ENCODE results near the gene IQSEC3. TPM values are rescaled to one million over a fixed set of nuclear protein-coding genes. Genes with fewer than 3 reads are reported as not detected.
"Not testable (repeated sequence)": the region's sequence is repeated elsewhere in the genome, so short reads cannot be mapped to it uniquely, and the experiment has no call there.

Gene IQSEC3
- total RNA-seq, 1 donor from 2014 or later: 4.1 TPM

GRCh38 chr12:131732-132495, 65.3 kb downstream of the IQSEC3 start:
- no peak for FAIRE-seq

GRCh38 chr12:133616-134232, 67.2 kb downstream of the IQSEC3 start:
- DNase-seq (ENCODE audit: low spot score in 2 of 2); FAIRE-seq: not testable (repeated sequence)

More at GRCh38 chr12:131732-132495, 65.3 kb downstream of the IQSEC3 start:
- DNase-seq (ENCODE audit: low spot score in 2 of 2): no peak

- FAIRE-seq (no peak), DNase-seq (ENCODE audit: low spot score in 2 of 2) (no peak)
Measured at GRCh38 chr12:135138-135537, 68.6 kb downstream of the IQSEC3 start.

GRCh38 chr12:138171-138897, 71.8 kb downstream of the IQSEC3 start:
- FAIRE-seq (no peak), DNase-seq (ENCODE audit: low spot score in 2 of 2) (no peak)

- DNase-seq (ENCODE audit: low spot score in 2 of 2) (peak in 1 of 2 donors; percentile 43), FAIRE-seq (no peak)
Measured at GRCh38 chr12:138898-139534, 72.4 kb downstream of the IQSEC3 start.

- DNase-seq (ENCODE audit: low spot score in 2 of 2) (no peak), FAIRE-seq (no peak)
Measured at GRCh38 chr12:139585-139984, 73.0 kb downstream of the IQSEC3 start.

- FAIRE-seq (no peak), DNase-seq (ENCODE audit: low spot score in 2 of 2) (no peak)
Measured at GRCh38 chr12:140162-140561, 73.6 kb downstream of the IQSEC3 start.

- no peak for DNase-seq (ENCODE audit: low spot score in 2 of 2)
- FAIRE-seq: no peak
Measured at GRCh38 chr12:143964-144649, 77.5 kb downstream of the IQSEC3 start.

- no peak for DNase-seq (ENCODE audit: low spot score in 2 of 2)
- no peak for FAIRE-seq
Measured at GRCh38 chr12:144650-145284, 78.2 kb downstream of the IQSEC3 start.

- DNase-seq (ENCODE audit: low spot score in 2 of 2) (no peak), FAIRE-seq (no peak)
Measured at GRCh38 chr12:145369-145960, 78.9 kb downstream of the IQSEC3 start.

GRCh38 chr12:147242-147641, 80.7 kb downstream of the IQSEC3 start:
- DNase-seq (ENCODE audit: low spot score in 2 of 2) (no peak), FAIRE-seq (no peak)

GRCh38 chr12:148676-149416, 82.3 kb downstream of the IQSEC3 start:
- FAIRE-seq: no peak
- DNase-seq (ENCODE audit: low spot score in 2 of 2): no peak

- DNase-seq (ENCODE audit: low spot score in 2 of 2): no peak
- FAIRE-seq: no peak
Measured at GRCh38 chr12:151579-151978, 85.0 kb downstream of the IQSEC3 start.

GRCh38 chr12:152440-152839, 85.9 kb downstream of the IQSEC3 start:
- FAIRE-seq (no peak), DNase-seq (ENCODE audit: low spot score in 2 of 2) (no peak)

GRCh38 chr12:153080-153746, 86.6 kb downstream of the IQSEC3 start:
- DNase-seq (ENCODE audit: low spot score in 2 of 2) (peak in 1 of 2 donors; percentile 69), FAIRE-seq (no peak)

- FAIRE-seq: no peak
- no peak for DNase-seq (ENCODE audit: low spot score in 2 of 2)
Measured at GRCh38 chr12:154058-154457, 87.5 kb downstream of the IQSEC3 start.

GRCh38 chr12:155006-155405, 88.4 kb downstream of the IQSEC3 start:
- DNase-seq (ENCODE audit: low spot score in 2 of 2): no peak
- no peak for FAIRE-seq

- no peak for FAIRE-seq
- no peak for DNase-seq (ENCODE audit: low spot score in 2 of 2)
Measured at GRCh38 chr12:155646-156045, 89.1 kb downstream of the IQSEC3 start.

All from frontal cortex (tissue), 4 donors.